Ramos (cell line): ENCODE results near the gene TNS1.
"Not testable (repeated sequence)": the region's sequence is repeated elsewhere in the genome, so short reads cannot be mapped to it uniquely, and the experiment has no call there.

ENCODE experiments used
- in situ Hi-C: fragments of 300-500 bp; cut with MboI; formaldehyde crosslinking; loops from one replicate; pipeline ENCODE4 v1.14.3; 2022; ENCODE audit warnings: low sequenced_read_pairs; ENCODE audit not compliant: unreplicated experiment

TNS1 gene

DNA sequence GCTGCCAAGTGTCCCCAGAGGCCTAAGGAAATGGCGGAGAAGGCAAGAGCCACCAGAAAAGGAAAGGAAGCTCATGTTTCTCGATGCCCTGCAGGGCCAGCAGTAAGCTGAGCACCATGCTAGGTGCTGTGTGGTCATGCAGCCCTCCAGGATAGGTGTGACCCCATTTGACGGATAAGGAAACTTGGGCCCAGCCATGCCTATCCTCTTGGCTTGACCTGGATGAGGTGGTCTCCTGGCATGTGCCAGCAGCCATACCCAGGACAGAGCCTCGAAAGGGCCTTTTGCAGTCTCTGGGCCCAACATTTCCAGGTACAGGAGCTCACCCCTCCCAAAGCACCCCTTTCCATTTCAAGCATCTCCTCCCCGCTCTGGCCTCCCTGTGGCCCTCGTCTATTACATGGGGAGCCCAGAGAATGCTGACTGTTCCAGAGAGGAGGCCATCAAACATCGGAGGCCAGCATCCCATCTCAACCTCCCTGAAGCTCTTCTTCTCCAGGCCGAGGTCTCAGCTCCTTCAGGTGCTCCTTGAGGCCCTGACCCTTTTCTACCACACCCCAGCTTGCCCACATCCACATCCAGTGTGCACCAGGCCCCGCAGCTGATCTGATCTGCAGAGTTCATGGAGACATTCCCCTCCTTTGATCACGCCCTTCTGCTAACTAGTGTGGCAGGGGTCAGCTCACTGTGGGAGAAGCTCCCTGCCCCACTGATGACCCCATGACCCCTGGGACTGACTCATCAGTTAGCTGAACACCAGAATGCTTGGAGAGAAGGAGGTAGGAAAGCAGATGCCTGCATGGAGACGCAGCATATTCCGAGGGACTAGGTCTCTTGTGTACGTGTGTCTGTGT, 208.4 kb downstream of the TNS1 start:
- in situ Hi-C loops = loop anchor here (5.0 to 10.0 kb wide), 2 partner anchors 93 to 190 kb away; no protein-coding TSS in a partner anchor

DNA sequence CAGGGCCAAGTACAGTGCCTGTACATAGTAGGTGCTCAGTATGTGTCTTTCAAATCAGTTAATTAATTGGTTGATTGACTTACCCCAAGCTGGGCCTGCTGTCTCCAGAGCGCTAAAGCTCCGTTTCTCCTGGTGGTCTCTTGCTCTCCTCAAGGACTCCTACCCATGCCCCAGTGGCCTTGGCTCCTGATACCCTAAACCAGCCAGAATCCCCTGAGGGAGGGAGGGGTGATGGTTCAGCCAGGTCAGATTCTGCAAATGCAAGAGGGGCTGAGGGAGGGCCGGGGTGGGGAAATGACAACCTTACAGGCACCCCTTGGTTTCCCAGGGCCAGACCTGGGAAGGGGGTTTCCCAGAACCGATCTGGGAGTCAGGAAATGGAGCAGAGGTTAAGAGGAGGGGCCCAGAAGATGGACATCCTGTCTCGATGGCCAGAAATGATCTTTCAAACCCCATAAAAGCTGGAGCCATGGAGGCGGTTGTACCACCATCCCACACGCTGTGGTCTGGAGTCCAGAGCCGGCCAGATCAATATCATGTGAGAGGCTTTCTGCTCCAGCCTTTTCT, 209.1 kb downstream of the TNS1 start:
- in situ Hi-C loops = loop anchor here (5.0 to 10.0 kb wide), 2 partner anchors 94 to 191 kb away; no protein-coding TSS in a partner anchor

DNA sequence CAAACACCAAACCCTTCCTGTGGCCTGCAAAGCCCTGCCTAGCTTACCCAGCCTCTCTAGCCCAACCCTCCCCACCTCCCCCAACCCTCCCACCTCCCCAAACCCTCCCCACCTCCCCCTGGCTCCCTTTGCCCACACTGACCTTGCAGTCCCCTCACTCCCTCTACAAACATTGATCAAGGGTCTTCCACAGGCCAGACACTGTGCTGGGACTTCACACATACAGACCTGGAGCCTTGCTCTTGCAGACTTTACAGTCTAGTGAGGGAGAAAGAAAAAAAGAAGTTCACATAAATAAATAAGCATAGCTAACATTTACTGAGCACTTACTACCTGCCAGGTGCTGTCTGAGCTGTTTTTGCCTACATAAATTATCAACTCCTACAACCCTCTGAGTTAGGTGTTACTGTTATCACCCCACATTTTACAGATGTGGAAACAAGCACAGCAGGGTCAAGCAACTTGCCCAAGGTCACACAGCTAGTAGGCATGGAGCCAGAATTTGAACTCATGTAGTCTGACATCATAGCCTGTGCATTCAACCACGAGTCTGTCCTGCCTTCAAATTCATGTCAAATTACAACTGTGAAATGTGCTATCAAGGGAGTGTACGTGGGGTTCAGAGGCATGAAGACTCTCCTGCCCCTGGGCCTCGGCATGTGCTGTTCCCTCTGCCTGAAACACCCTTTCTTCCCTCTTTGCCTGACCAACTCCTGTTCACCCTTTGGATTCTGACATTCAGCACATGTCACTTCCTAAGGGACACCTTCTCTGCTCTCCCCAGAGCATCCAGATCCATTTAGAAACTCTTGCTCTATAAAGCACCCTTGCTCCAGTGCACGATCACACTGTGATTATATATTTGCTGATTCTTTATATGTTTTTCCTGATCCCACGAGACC, 209.9 kb downstream of the TNS1 start:
- in situ Hi-C loops = loop anchor here (5.0 to 10.0 kb wide), 2 partner anchors 94 to 192 kb away; no protein-coding TSS in a partner anchor

DNA sequence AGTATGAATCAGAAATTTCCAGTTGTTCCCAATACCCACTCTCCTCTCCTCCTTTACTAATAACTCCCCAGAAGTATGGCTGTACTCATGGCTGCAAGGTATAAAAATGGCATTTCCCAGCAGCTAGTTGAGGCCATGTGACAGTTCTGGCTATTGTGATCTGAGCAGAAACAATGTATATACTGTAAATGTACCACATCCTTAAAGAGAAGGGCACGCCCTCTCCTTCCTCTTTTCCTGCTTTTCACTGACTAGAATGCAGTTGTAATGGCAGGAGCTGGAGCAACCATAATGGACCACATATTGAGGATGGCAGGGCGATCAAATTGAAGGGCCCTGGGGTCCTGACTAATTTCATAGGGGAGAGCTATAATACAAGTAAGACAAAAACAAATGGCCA, 211.2 kb downstream of the TNS1 start:
- in situ Hi-C loops = loop anchor here (5.0 to 10.0 kb wide), 2 partner anchors 96 to 193 kb away; no protein-coding TSS in a partner anchor

DNA sequence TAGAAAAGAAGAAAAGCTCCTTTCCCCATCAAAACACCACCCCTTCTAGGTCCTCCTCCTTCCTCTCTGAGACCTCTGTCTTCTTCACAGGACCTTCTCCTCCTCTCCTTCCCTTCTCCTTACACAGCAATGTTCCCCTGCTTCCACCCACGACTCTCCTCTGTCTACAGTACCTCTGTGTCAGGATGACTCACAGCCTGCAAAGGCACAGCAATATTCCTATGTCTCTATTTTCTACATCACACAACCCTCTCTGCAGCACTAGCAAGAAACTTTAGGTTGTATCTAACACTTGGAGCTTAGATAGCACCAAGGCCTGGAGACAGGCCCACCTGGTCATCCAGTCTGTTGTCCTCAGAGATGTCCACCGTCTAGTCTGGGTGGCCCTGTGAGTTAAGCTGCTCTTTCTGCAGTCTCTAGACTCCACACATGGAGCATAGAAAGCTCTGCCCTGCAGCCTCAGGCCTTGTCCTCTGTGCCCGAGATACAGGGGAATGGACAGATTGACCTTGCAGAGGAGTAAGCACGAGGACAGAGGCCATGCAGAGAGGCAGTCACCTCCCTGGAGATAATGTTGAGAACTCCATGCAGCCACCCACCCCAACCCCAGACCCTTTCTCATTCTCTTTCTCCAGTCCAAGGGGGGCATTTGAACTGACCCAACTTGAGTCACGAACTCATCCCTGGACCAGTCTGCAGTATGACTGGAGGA, 212.0 kb downstream of the TNS1 start:
- in situ Hi-C loops = loop anchor here (5.0 to 10.0 kb wide), 2 partner anchors 96 to 194 kb away; no protein-coding TSS in a partner anchor

DNA sequence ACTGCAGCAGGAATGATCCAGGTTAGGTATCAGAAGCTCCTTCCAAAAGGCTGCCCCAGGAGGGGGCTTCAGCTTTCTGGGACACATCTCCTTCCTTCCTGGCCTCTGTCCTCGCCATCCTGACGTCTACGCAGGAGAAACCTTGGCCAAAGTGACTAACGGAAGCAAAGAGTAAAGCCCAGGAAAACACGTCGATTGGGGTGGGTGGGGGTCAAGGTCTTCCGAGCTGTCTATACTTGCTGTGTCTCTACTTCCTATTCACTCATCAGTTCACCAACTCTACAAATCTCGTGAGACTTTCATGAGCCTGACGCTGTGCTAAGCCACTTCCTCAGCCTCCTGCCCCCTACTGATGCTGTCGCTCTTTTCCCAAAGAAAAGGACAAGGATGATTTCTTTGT, 212.6 kb downstream of the TNS1 start:
- in situ Hi-C loops = loop anchor here (5.0 to 10.0 kb wide), 2 partner anchors 97 to 195 kb away; no protein-coding TSS in a partner anchor

DNA sequence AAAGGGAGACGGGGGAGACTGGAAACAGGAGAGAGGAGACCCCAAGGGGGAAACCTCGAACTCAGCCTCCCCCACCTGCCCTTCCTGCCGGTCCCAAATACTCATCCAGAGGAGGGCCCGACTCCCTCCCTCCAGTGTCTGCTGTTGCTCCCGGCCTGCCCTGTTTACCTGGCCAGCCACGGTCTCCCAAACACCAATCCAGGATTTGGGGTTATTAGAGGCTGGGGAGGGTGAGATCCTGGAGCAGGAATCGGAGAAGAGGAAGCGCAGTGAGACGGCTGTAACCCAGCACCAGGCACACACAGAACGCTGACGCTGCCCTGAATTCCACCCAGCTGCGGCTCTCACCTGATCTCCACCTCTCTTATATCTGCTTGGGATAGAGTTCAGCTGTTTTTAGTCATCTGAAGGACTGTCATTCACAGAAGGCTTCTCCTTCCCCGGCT, 213.0 kb downstream of the TNS1 start:
- in situ Hi-C loops = loop anchor here (5.0 to 10.0 kb wide), 2 partner anchors 98 to 195 kb away; no protein-coding TSS in a partner anchor

DNA sequence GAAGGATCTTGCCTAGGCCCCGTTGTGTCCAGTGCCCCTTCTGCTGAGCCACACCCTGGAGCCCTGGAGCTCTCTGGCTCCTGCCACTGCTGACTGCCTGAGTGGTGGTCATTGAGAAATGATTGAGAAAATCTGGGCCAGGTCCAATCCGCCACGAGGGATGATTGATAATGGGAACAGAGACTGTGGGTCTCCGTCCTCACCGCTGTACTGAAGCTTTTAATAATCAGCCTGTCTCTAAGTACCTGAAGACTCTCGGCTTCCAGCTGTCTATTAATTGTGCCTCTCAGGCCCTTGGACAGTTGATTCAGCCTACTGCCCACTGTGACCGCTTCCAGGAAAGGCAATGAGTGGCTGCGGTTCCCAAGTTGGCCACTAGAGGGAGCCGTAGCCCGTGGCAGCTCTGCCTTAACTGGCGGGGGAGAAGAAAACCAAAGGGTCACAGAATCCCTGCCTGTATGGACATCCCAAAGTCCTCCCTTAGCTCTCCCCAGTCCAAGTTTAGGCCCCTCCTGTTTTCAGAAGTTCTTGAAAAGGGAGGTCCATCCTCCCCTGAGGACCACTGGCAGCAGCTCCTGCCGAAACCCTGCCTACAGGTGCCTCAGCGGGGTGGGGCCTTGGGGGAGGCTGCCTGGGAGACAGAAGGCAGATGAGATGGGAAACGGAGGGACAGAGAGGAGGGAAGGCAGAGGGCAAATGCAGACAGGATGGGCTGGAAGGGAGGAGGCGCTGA, 213.6 kb downstream of the TNS1 start:
- in situ Hi-C loops = no loop called here

DNA sequence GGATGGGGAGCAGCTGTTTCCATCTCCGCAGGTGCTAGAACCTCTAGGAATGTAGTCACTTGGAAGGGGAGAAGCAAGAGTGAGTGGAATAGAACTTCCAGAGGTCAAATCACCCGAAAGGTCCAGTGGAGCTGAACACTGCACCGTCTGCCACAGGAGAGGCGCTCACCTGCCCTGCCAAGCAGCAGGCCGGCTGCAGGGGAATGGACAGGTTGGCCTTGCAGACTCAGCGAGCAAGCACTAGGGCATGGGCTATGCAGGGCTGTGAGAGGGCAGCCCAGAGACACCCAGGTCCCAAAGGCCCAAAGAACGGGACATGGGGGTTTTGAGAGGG, 214.2 kb downstream of the TNS1 start:
- in situ Hi-C loops = no loop called here

DNA sequence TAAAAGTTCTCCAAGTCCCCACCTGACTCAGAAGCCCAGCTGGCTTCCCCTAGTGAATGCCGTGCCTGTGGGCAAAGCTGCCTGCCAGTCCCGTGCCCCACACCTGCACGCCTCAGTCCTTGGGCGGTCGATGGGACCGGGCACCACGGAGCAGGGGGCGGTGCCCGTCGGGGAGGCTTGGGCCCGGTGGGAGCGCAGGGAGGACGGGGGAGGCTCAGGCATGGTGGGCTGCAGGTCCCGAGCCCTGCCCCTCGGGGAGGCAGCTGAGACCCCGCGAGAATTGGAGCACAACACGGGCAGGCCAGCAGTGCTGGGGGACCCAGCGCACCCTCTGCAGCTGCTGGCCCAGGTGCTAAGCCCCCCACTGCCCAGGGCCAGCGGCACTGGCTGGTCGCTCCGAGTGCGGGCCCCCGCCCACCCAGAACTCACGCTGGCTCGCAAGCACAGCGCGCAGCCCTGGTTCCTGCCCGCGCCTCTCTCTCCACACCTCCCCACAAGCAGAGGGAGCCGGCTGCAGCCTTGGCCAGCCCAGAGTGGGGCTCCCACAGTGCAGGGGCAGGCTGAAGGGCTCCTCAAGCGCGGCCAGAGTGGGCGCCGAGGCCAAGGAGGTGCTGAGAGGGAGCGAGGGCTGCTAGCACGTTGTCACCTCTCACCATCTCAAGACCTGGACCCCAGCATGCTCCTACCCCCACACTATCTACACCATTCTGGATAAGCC, 215.5 kb downstream of the TNS1 start:
- in situ Hi-C loops = no loop called here

DNA sequence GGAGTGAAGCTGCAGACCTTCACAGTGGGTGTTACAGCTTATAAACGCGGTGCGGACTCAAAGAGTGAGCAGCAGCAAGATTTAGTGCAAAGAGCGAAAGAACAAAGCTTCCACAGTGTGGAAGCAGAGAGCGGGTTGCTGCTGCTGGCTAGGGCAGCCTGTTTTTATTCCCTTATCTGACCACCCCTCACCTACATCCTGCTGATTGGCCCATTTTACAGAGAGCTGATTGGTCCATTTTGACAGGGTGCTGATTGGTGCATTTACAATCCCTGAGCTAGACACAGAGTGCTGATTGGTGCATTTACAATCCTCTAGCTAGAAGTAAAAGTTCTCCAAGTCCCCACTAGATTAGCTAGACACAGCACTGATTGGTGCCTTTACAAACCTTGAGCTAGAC, 216.2 kb downstream of the TNS1 start:
- in situ Hi-C loops = not testable (repeated sequence)

DNA sequence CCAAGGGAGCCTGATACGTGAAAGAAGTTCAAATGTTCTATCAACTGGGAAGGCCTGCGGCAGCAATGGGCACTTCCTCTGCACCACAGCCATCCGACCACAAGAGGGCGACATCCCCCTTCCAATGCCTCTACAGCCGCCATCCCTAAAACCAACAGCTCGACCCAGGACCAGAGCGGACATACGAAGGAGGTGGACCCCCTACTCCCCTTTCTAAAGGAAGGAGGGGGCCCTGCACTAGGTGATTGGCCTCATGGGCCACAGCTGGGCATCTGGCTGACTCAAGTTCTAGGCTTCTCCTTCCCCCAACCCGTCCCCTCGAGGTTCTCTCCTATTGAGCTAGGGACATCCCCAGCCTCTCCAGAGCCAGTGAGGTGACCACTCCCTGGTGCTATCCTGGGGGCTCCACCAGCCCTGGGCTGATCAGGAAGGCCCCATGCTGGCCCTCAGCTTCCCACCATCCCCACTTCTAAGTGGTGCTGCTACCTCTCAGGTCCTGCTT, 217.2 kb downstream of the TNS1 start:
- in situ Hi-C loops = no loop called here

DNA sequence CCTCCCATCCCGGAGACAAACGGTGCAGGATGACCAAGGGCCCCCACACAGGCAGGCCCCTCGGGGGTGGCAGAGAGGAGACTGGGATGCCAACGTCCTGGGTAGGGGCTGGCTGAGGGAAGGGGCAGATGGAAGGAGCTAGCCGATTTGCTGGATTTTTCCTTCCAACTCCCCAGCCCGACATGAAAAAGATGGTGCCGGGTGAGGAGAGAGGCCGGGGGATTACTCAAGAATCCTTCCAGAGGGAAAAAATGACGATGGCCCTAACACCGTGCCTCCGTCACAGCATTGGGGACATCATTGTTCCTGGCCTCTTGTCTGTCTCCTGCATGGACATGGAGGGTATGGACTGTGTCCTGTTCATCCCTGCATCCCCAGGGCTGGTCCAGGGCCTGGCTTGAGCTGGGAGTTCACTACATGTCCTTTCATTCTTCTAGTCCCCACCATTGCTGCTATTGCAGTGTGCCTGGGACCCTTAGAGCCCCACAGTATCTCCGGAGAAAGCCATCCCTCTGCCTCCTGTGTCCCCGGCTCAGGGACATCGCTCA, 217.7 kb downstream of the TNS1 start:
- in situ Hi-C loops = no loop called here

DNA sequence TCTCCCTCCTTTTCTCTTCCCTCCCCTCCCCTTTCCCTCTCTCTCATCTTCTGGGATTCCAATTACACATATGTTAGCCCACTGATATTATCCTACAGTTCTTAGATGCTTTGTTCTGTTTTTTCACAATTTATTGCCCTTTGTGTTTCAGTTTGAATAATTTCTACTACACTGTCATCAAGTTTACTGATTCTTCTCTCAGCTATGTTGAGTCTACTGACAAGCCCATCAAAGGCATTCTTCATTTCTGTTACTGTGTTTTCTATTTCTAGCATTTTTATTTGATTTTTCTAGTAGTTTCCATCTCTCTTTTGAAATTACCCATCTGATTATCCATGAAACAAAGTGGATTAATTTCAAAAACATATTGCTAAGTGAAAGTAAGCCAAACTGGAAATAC, 219.6 kb downstream of the TNS1 start:
- in situ Hi-C loops = no loop called here

DNA sequence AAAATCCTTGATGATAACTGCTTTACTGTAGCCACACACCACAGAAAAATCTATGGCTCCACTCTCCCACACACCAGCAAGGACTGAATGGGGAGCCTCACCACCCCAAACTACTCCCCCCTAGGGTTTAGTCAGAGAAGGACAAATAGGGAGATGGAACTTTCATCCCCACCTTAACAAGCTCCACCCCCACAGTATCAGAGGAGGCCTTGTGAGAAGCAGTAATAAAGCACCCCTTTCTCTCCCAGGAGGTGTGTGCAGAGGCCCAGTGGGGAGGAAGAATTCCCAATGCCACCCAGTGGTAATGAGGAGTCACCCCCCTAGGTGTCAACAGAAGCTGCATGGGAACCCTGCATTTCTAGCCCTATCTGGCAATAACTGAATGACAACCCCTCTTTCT, 224.9 kb downstream of the TNS1 start:
- in situ Hi-C loops = no loop called here

DNA sequence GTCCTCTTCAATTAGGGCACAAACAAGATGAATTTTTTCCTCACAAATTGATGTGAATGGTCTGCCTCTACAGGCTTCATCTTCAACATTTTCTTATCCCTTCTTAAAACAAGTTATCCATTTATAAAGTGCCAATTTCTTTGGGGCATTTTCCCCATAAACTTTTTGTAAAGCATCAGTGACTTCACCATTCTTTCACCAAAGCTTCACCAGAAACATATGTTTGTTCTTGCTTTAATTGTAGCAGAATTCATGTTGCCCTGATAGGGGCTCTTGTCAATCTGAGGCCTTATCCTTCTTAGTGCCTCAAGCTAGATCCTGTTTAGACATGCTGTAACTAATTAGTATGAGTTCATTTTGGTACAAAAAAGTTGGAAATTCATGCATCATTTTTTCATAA, 226.2 kb downstream of the TNS1 start:
- in situ Hi-C loops = no loop called here

DNA sequence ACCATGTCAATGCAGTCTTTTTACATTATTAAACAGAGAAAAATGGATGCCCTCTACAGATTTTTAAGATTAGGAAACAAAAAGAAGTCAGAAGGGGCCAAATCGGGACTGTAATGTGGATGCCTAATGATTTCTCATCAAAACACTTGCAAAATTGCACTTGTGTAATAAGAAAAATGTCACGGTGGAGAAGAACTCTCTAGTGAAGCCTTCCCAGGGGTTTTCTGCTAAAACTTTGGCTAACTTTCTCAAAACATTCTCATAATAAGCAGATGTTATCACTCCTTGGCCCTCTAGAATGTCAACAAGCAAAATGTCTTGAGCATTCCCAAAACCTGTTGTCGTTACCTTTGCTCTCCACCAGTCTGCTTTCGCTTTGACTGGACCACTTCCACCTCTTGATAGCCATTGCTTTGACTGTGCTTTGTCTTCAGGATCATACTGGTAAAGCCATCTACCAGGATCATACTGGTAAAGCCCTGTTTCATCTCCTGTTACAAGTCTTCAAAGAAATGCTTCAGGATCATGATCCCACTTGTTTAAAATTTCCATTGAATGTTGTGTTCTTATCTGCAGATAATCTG, 226.8 kb downstream of the TNS1 start:
- in situ Hi-C loops = no loop called here

DNA sequence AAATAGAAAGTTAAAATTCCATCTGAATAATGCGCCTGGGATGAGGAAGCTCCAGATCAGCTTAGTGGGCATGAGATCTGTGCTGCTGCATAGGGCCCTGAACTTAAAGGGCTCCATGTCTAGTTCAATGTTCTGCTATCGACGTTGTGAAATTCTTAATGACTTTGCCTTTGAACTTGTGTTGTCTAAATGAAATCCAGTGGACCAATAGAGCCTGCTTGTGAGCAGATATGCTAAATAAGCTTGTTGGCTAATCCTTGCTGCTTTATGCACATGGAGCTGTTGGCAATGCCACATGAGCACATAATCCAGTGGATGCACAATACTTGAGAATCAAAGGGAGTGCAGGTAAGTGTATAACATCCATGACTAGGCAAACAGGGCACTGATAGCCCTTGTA, 228.6 kb downstream of the TNS1 start:
- in situ Hi-C loops = no loop called here
